WTC11 (cell line): ENCODE data around the gene CYP11A1. TPM values are rescaled to one million over a fixed set of nuclear protein-coding genes. Genes with fewer than 3 reads are reported as not detected.

Experiments used
- ATAC-seq: fragments of 200-7000 bp; cut with Tn5 transposase; 2 replicates; pipeline ENCODE4 v1.10.0; 2021; ENCODE audit warnings: mild to moderate bottlenecking, moderate library complexity
- CTCF ChIA-PET: fragments of 300-600 bp; sonication (Branson Sonifier 250); formaldehyde crosslinking; loops from one replicate; lab custom pipeline; 2021; ENCODE audit warnings: antibody characterized with exemption; lab: Charles Lee
- POLR2A ChIA-PET: fragments of 350-600 bp; sonication (Branson Sonifier 250); formaldehyde crosslinking; loops from one replicate; lab custom pipeline; 2021; ENCODE audit warnings: antibody characterized with exemption; lab: Charles Lee
- DNase-seq: peaks from one replicate; pipeline ENCODE4 v3.0.0; 2021; ENCODE audit warnings: low spot score
- H3K27ac Mint-ChIP-seq: 2 replicates; pipeline ENCODE4 v1.8.0; 2021; ENCODE audit warnings: mixed read lengths
- H3K27me3 Mint-ChIP-seq: 2 replicates; pipeline ENCODE4 v1.8.0; 2021; ENCODE audit warnings: low read depth, mild to moderate bottlenecking, moderate library complexity, mixed read lengths
- H3K36me3 Mint-ChIP-seq: 2 replicates; pipeline ENCODE4 v1.8.0; 2021; ENCODE audit warnings: mixed read lengths
- H3K4me1 Mint-ChIP-seq: 2 replicates; pipeline ENCODE4 v1.8.0; 2022; ENCODE audit warnings: mixed read lengths
- H3K4me3 Mint-ChIP-seq: 2 replicates; pipeline ENCODE4 v1.8.0; 2021; ENCODE audit warnings: mild to moderate bottlenecking, moderate library complexity, mixed read lengths
- H3K9me3 Mint-ChIP-seq: 2 replicates; pipeline ENCODE4 v1.8.0; 2021; ENCODE audit warnings: mixed read lengths
- ATF1 ChIP-seq: sonication (generic); formaldehyde crosslinking; IDR thresholded peaks from 2 replicates; pipeline ENCODE4 v1.8.1; 2023; ENCODE audit warnings: mild to moderate bottlenecking, moderate library complexity, missing genetic modification reagents
- ELF4 ChIP-seq: sonication (generic); formaldehyde crosslinking; IDR thresholded peaks from 2 replicates; pipeline ENCODE4 v1.8.1; 2022; ENCODE audit warnings: low read depth, mild to moderate bottlenecking, moderate library complexity, missing genetic modification reagents
- FOXP1 ChIP-seq: sonication (generic); formaldehyde crosslinking; IDR thresholded peaks from 2 replicates; pipeline ENCODE4 v1.8.0; 2022; ENCODE audit warnings: missing genetic modification reagents, mild to moderate bottlenecking, moderate library complexity, borderline replicate concordance
- GABPB1 ChIP-seq: sonication (generic); formaldehyde crosslinking; IDR thresholded peaks from 2 replicates; pipeline ENCODE4 v1.8.1; 2023; ENCODE audit warnings: mild to moderate bottlenecking, missing genetic modification reagents
- PRRX2 ChIP-seq: fragments of 250-450 bp; sonication (Bioruptor Pico); IDR thresholded peaks from 2 replicates; pipeline ENCODE4 v1.8.0; 2021; ENCODE audit warnings: mild to moderate bottlenecking
- SMAD3 ChIP-seq: sonication (generic); formaldehyde crosslinking; IDR thresholded peaks from 2 replicates; pipeline ENCODE4 v1.8.0; 2022; ENCODE audit warnings: missing genetic modification reagents, mild to moderate bottlenecking, borderline replicate concordance
- SOX15 ChIP-seq: fragments of 250-450 bp; sonication (Bioruptor Pico); IDR thresholded peaks from 2 replicates; pipeline ENCODE4 v1.9.0; 2021; ENCODE audit warnings: mild to moderate bottlenecking
- ZNF396 ChIP-seq: fragments of 250-450 bp; sonication (Bioruptor Pico); IDR thresholded peaks from 2 replicates; pipeline ENCODE4 v1.8.0; 2021; ENCODE audit warnings: mild to moderate bottlenecking, moderate library complexity, borderline replicate concordance
- total RNA-seq: library from RNA; stranded (reverse); gene quantifications from 3 replicates; pipeline ENCODE4 v1.2.3, GENCODE V29; 2021
- TF ChIP-seq, protein P1 (sequence below): sonication (generic); formaldehyde crosslinking; IDR thresholded peaks from 2 replicates; pipeline ENCODE4 v1.8.0; 2023; ENCODE audit warnings: mild to moderate bottlenecking, missing genetic modification reagents
- TF ChIP-seq, protein P2 (sequence below): fragments of 250-450 bp; sonication (Bioruptor Pico); IDR thresholded peaks from 2 replicates; pipeline ENCODE4 v1.8.0; 2021; ENCODE audit warnings: mild to moderate bottlenecking
- TF ChIP-seq, protein P3 (sequence below): sonication (generic); formaldehyde crosslinking; IDR thresholded peaks from 2 replicates; pipeline ENCODE4 v1.8.0; 2022; ENCODE audit warnings: mild to moderate bottlenecking, missing genetic modification reagents
- TF ChIP-seq, protein P4 (sequence below): sonication (generic); formaldehyde crosslinking; IDR thresholded peaks from 2 replicates; pipeline ENCODE4 v1.8.1; 2022; ENCODE audit warnings: mild to moderate bottlenecking, missing genetic modification reagents, moderate library complexity, borderline replicate concordance
- TF ChIP-seq, protein P5 (sequence below): sonication (generic); formaldehyde crosslinking; IDR thresholded peaks from 2 replicates; pipeline ENCODE4 v1.8.1; 2022; ENCODE audit warnings: low read depth, mild to moderate bottlenecking, moderate library complexity, missing genetic modification reagents, borderline replicate concordance

The CYP11A1 gene
- total RNA-seq, 1 experiment from 2014 or later, result 3.4 TPM

DNA sequence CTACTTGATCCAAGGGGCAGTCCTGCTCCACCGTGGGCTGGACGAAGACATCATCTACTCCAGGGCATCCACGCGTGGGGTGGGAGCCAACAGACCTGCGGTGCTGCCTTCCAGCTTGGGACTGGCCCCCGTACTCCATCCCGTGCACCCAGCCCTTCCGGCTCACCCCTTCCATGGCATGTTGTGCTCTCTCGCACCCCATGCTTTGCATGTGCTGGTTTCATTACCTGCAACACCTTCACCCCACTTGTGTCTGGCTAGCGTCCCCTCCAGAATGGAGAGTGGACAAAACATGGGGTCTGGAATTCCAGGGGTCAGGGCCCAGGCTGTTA lies 36.1 kb upstream of the CYP11A1 start (continued):
- TF ChIP-seq, protein P1, sequence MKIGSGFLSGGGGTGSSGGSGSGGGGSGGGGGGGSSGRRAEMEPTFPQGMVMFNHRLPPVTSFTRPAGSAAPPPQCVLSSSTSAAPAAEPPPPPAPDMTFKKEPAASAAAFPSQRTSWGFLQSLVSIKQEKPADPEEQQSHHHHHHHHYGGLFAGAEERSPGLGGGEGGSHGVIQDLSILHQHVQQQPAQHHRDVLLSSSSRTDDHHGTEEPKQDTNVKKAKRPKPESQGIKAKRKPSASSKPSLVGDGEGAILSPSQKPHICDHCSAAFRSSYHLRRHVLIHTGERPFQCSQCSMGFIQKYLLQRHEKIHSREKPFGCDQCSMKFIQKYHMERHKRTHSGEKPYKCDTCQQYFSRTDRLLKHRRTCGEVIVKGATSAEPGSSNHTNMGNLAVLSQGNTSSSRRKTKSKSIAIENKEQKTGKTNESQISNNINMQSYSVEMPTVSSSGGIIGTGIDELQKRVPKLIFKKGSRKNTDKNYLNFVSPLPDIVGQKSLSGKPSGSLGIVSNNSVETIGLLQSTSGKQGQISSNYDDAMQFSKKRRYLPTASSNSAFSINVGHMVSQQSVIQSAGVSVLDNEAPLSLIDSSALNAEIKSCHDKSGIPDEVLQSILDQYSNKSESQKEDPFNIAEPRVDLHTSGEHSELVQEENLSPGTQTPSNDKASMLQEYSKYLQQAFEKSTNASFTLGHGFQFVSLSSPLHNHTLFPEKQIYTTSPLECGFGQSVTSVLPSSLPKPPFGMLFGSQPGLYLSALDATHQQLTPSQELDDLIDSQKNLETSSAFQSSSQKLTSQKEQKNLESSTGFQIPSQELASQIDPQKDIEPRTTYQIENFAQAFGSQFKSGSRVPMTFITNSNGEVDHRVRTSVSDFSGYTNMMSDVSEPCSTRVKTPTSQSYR (CRISPR knock-in tag), result no peak
- TF ChIP-seq SMAD3 (CRISPR knock-in tag) (no peak), FOXP1 (CRISPR knock-in tag) (no peak)
- TF ChIP-seq, protein P2, sequence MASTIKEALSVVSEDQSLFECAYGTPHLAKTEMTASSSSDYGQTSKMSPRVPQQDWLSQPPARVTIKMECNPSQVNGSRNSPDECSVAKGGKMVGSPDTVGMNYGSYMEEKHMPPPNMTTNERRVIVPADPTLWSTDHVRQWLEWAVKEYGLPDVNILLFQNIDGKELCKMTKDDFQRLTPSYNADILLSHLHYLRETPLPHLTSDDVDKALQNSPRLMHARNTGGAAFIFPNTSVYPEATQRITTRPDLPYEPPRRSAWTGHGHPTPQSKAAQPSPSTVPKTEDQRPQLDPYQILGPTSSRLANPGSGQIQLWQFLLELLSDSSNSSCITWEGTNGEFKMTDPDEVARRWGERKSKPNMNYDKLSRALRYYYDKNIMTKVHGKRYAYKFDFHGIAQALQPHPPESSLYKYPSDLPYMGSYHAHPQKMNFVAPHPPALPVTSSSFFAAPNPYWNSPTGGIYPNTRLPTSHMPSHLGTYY (CRISPR knock-in tag), result no peak
- TF ChIP-seq, protein P3, sequence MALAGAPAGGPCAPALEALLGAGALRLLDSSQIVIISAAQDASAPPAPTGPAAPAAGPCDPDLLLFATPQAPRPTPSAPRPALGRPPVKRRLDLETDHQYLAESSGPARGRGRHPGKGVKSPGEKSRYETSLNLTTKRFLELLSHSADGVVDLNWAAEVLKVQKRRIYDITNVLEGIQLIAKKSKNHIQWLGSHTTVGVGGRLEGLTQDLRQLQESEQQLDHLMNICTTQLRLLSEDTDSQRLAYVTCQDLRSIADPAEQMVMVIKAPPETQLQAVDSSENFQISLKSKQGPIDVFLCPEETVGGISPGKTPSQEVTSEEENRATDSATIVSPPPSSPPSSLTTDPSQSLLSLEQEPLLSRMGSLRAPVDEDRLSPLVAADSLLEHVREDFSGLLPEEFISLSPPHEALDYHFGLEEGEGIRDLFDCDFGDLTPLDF (CRISPR knock-in tag), result no peak

DNA sequence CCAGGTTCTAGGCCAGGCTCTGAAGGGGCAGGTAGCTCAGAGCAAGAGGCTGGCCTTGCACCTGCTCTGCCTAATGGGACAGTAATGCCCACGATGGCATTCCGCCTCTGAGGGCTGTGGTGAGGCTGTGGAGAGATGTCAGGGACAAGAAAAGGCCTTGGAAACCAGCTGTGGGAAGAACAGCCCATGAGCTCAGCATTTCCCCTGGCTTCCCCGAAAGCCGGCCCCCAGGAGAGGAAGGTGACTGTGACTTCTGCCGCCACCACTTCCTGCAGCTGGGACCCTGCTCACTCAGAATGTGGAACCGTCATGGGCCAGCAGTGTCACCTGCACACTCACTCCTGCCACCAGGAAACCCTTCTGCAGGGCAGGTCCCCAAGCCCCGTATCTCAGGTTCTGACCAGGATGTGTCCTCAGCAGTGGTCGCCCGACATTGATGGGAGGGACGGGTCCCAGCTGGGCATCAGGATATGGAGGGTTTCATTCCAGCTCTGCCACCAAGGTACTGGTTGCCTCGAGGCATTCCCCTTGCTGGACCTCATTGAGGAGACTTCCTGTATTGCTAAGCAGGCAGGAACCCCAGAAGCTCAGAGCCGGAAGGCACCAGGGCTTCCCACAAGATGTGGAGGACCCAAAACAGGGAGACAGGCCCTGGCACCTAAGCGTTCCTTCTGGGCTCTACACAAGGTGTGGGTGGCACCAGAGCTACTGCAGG lies 35.6 kb upstream of the CYP11A1 start:
- DNase-seq (no peak), ATAC-seq (no peak)
- CTCF ChIA-PET, result interaction anchor here (1.5 to 2.9 kb wide), 2 partner anchors 21 to 24 kb away, joined by 5 to 11 read pairs; no protein-coding TSS in a partner anchor
- no peak for TF ChIP-seq GABPB1 (CRISPR knock-in tag)
- TF ChIP-seq SOX15, result no peak
- TF ChIP-seq, protein P4, sequence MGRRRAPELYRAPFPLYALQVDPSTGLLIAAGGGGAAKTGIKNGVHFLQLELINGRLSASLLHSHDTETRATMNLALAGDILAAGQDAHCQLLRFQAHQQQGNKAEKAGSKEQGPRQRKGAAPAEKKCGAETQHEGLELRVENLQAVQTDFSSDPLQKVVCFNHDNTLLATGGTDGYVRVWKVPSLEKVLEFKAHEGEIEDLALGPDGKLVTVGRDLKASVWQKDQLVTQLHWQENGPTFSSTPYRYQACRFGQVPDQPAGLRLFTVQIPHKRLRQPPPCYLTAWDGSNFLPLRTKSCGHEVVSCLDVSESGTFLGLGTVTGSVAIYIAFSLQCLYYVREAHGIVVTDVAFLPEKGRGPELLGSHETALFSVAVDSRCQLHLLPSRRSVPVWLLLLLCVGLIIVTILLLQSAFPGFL (CRISPR knock-in tag), result no peak
- TF ChIP-seq SMAD3 (CRISPR knock-in tag), result no peak
- no peak for TF ChIP-seq ATF1 (CRISPR knock-in tag)
- TF ChIP-seq, protein P1 (CRISPR knock-in tag), result no peak
- no peak for TF ChIP-seq ELF4 (CRISPR knock-in tag)
- TF ChIP-seq PRRX2 (CRISPR knock-in tag), result no peak
- TF ChIP-seq, protein P5, sequence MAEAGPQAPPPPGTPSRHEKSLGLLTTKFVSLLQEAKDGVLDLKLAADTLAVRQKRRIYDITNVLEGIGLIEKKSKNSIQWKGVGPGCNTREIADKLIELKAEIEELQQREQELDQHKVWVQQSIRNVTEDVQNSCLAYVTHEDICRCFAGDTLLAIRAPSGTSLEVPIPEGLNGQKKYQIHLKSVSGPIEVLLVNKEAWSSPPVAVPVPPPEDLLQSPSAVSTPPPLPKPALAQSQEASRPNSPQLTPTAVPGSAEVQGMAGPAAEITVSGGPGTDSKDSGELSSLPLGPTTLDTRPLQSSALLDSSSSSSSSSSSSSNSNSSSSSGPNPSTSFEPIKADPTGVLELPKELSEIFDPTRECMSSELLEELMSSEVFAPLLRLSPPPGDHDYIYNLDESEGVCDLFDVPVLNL (CRISPR knock-in tag), result no peak
- TF ChIP-seq ZNF396, result no peak
- H3K9me3 Mint-ChIP-seq, result no peaks in the 10 kb centered on the region
- no peak overlapping the region for H3K27ac Mint-ChIP-seq
- no peaks in the 10 kb centered on the region; the same call in 1 of the 2 replicates for H3K27me3 Mint-ChIP-seq
- no peaks in the 10 kb centered on the region for H3K36me3 Mint-ChIP-seq
- no peak overlapping the region for H3K4me3 Mint-ChIP-seq
- peaks cover 11% of the 10 kb centered on the region for H3K4me1 Mint-ChIP-seq
- POLR2A ChIA-PET, result no interaction called here
